GM12864 (cell line): ENCODE results near the gene SCART1.
"Not testable (repeated sequence)": the region's sequence is repeated elsewhere in the genome, so short reads cannot be mapped to it uniquely, and the experiment has no call there.

Experiments used
- DNase-seq: peaks from one replicate; pipeline ENCODE4 v3.0.0-alpha.2; 2011; ENCODE audit warnings: low read depth
- H3K4me3 ChIP-seq: 2 replicates; pipeline ENCODE4 v1.5.1; 2011; ENCODE audit warnings: mild to moderate bottlenecking, low read depth, low read length, control low read depth
- TF ChIP-seq, protein P1 (sequence below): IDR thresholded peaks from 2 replicates; pipeline ENCODE4 v1.5.1; 2011; ENCODE audit warnings: low read depth, mild to moderate bottlenecking, moderate library complexity, low read length, control low read depth, inconsistent platforms; ENCODE audit errors: missing control alignments

Gene SCART1

GRCh38 chr10:133464582-133465031, 10.9 kb downstream of the SCART1 start:
- no peak for DNase-seq
- H3K4me3 ChIP-seq: no peak overlapping the region
- TF ChIP-seq, protein P1, sequence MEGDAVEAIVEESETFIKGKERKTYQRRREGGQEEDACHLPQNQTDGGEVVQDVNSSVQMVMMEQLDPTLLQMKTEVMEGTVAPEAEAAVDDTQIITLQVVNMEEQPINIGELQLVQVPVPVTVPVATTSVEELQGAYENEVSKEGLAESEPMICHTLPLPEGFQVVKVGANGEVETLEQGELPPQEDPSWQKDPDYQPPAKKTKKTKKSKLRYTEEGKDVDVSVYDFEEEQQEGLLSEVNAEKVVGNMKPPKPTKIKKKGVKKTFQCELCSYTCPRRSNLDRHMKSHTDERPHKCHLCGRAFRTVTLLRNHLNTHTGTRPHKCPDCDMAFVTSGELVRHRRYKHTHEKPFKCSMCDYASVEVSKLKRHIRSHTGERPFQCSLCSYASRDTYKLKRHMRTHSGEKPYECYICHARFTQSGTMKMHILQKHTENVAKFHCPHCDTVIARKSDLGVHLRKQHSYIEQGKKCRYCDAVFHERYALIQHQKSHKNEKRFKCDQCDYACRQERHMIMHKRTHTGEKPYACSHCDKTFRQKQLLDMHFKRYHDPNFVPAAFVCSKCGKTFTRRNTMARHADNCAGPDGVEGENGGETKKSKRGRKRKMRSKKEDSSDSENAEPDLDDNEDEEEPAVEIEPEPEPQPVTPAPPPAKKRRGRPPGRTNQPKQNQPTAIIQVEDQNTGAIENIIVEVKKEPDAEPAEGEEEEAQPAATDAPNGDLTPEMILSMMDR: no peak

- H3K4me3 ChIP-seq: no peak overlapping the region
- DNase-seq: no peak
Measured at GRCh38 chr10:133465191-133465949, 11.6 kb downstream of the SCART1 start.

GRCh38 chr10:133465950-133466474, 12.3 kb downstream of the SCART1 start:
- TF ChIP-seq, protein P1: no peak

More at GRCh38 chr10:133465191-133465949, 11.6 kb downstream of the SCART1 start:
- TF ChIP-seq, protein P1: no peak

GRCh38 chr10:133466683-133467275, 13.0 kb downstream of the SCART1 start:
- DNase-seq: no peak
- TF ChIP-seq, protein P1: no peak

More at GRCh38 chr10:133465950-133466474, 12.3 kb downstream of the SCART1 start:
- no peak overlapping the region for H3K4me3 ChIP-seq
- no peak for DNase-seq

GRCh38 chr10:133467286-133467911, 13.7 kb downstream of the SCART1 start:
- H3K4me3 ChIP-seq: no peak overlapping the region
- TF ChIP-seq, protein P1: no peak
- no peak for DNase-seq

More at GRCh38 chr10:133466683-133467275, 13.0 kb downstream of the SCART1 start:
- H3K4me3 ChIP-seq: no peak overlapping the region

- DNase-seq, H3K4me3 ChIP-seq: not testable (repeated sequence)
Measured at GRCh38 chr10:133469205-133469604, 15.5 kb downstream of the SCART1 start.
